GM12892 (cell line): Measurements from ENCODE around the gene PORCN.

Experiments used
- DNase-seq: peaks from one replicate; pipeline ENCODE4 v3.0.0; 2011; ENCODE audit not compliant: insufficient read length
- FAIRE-seq: peaks from 2 replicates; lab custom pipeline; 2011; peaks lifted over from hg19 to GRCh38; lab: Jason Lieb, UNC
- POLR2A ChIP-seq: IDR thresholded peaks from 2 replicates; pipeline ENCODE4 v1.6.1; 2011; ENCODE audit warnings: low read depth, low read length, control low read depth
- POLR2AphosphoS5 ChIP-seq: IDR thresholded peaks from 2 replicates; pipeline ENCODE4 v1.6.1; 2011; ENCODE audit warnings: low read depth, low read length, control low read depth
- TAF1 ChIP-seq: IDR thresholded peaks from 2 replicates; pipeline ENCODE4 v1.6.1; 2011; ENCODE audit warnings: low read depth, mild to moderate bottlenecking, control low read depth, low read length, borderline replicate concordance

The PORCN gene

GRCh38 chrX:48498374-48498809 is 10.4 kb upstream of the PORCN start:
- TF ChIP-seq POLR2AphosphoS5 (no peak), TAF1 (no peak), POLR2A (no peak)
- no peak for FAIRE-seq
- no peak for DNase-seq

- no peak for FAIRE-seq
- TF ChIP-seq POLR2AphosphoS5: no peak
- no peak for TF ChIP-seq POLR2A
- no peak for TF ChIP-seq TAF1
- DNase-seq: no peak
Measured at GRCh38 chrX:48504261-48504660, 4.5 kb upstream of the PORCN start.

DNA sequence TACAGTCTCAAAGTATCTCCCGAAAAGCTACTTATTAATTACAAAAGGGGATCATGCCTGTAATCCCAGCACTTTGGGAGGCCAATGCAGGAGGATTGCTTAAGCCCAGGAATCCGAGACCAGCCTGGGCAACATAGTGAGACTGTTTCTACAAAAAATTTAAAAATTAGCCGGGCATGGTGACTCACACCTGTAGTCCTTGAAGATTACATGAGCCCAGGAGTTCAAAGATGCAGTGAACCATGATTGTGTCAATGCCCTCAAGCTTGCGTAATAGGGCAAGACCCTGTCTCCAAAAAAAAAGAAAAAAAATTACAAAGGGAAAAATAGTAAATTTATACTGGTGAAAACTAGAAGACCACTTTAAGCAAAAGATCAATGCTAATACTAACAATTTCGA is 3.3 kb upstream of the PORCN start:
- DNase-seq (no peak), FAIRE-seq (no peak)
- TF ChIP-seq TAF1: no peak

DNA sequence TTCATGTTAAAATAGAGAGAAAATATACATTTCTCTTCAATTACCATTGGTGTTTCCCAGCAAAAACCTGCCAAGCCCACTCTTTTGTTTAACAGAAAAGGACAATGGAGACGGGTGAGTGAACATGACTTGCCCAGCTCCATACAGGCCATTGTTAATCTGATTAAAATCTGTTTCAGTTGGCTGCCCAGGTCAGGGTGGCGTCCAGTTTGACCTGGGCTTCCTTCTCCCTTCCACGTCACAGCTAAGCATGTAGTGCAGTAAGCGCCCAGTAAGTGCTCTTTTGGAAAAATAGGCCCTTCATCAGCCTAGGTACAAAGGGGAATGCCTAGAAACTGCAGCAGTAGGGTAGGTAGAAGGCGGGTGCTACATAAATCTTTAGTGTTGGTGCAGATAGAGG is 1.5 kb upstream of the PORCN start:
- DNase-seq: no peak
- TF ChIP-seq POLR2A (no peak), POLR2AphosphoS5 (no peak), TAF1 (no peak)
- FAIRE-seq: no peak

DNA sequence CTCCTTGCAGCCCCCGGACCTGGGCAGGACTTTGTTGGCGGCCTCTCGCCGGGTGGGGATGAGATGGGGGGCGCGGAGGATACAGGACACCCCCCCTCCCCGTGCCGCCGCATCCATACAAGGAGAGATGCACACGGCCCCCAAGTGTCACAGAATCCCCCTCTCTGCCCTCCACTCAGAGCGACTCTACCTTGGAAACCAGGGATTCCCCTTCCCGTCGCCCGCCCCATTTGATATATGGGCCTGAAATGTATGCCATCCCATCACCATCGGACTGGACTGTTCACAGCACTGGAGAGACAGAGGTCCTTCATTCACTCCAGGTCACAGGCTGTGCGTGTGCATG is 426 bp downstream of the PORCN start:
- no peak for DNase-seq
- TF ChIP-seq POLR2AphosphoS5: no peak
- FAIRE-seq: no peak

DNA sequence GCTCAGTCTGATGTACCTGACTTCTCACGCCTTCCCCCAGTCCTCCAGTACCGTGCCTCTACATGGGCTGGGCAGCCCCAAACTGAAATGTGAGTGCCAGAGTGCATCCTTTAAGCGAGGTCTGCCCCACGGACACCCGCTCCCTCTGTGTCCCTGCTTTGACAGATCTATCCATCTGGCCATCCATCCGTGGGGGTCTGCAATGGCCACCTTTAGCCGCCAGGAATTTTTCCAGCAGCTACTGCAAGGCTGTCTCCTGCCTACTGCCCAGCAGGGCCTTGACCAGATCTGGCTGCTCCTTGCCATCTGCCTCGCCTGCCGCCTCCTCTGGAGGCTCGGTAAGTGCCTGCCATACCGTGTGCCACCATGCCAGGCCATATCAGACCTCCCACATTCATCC is 827 bp downstream of the PORCN start:
- TF ChIP-seq POLR2AphosphoS5: no peak
- no peak for TF ChIP-seq TAF1
- no peak for TF ChIP-seq POLR2A
- no peak for DNase-seq
- peak; percentile 54 for FAIRE-seq

DNA sequence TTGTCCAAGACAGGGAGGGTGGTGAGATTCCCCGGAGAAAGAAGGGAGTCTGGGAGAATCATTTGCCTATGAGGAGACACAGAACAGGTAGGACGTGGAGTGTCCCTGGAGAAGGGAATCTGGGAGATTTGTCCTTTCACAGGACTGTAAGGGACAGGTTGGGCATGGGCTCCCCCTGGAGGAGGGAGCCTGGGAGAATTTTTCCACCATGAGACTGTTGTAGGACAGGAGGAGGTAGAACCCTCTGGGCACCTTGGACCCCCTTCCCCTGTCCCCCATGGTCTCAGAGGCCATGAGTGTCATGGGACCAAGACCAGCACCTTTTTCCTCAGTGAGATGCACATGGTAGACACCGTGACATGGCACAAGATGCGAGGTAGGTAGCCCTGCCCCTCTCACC is 2.8 kb downstream of the PORCN start:
- TF ChIP-seq TAF1 (no peak), POLR2AphosphoS5 (no peak), POLR2A (no peak)
- DNase-seq (no peak), FAIRE-seq (no peak)

- FAIRE-seq: no peak
- TF ChIP-seq POLR2A (no peak), TAF1 (no peak), POLR2AphosphoS5 (no peak)
- no peak for DNase-seq
Measured at GRCh38 chrX:48512371-48512935, 3.7 kb downstream of the PORCN start.

GRCh38 chrX:48513670-48514069 is 4.9 kb downstream of the PORCN start:
- DNase-seq (no peak), FAIRE-seq (no peak)
- TF ChIP-seq TAF1 (no peak), POLR2AphosphoS5 (no peak), POLR2A (no peak)

GRCh38 chrX:48514126-48514806 is 5.5 kb downstream of the PORCN start:
- no peak for DNase-seq
- FAIRE-seq: no peak
- TF ChIP-seq POLR2A: no peak
- no peak for TF ChIP-seq TAF1
- no peak for TF ChIP-seq POLR2AphosphoS5

DNA sequence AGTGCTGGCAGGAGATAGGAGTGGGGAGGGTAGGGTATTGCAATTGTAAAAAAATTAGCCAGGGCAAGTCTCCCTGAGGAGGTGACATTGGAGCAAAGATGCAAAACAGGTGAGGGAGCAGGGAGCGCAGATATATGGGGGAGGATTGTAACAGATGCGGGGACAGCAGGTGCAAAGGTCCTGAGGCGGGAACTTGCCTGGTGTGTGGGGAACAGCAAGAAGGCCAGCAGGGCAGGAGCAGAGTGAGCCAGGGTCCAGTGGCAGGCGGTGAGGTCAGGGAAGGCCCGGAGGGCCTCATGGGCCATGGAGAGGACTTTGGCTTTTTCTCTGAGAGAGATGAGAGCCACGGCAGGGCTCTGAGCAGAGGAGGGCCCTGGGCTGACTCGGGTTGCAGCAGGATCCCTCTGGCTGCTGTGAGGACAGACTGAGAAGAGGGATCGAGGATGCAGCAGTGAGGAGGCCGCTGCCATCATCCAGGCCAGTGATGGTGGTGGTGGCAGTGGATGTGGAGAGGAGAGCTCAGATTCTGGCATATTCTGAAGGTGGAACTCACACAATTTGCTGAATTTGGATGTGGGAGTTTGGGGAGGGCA is 6.2 kb downstream of the PORCN start:
- FAIRE-seq (no peak), DNase-seq (no peak)
- TF ChIP-seq TAF1: no peak

- DNase-seq: no peak
- TF ChIP-seq POLR2A (no peak), TAF1 (no peak)
- FAIRE-seq: no peak
Measured at GRCh38 chrX:48515842-48516241, 7.0 kb downstream of the PORCN start.

DNA sequence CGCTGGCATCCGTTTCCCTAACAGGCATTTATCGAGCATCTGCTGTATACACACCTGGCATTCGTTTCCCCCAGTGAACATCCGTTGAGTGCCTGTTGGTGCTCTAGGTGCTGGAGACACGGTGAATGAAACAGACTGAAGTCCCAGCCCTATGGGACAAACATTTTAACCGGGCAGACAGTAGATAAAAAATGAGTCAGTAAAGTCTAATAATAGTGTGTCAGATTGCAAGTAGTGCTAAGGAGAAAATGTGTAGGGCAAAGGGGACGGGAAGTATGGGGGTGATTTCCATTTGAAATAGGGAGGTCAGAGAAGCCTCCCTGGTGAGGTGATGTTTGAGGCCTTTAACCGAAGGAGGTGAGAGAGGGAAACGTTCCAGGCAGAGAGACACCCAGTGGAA is 7.5 kb downstream of the PORCN start:
- TF ChIP-seq POLR2A (no peak), POLR2AphosphoS5 (no peak), TAF1 (no peak)
- DNase-seq (no peak), FAIRE-seq (no peak)
